NT2/D1 (cell line): ENCODE data around the gene APELA.

Source experiments
- DNase-seq: peaks from one replicate; pipeline ENCODE4 v3.0.0-alpha.2; 2011; ENCODE audit warnings: low read depth, low spot score
- H3K27me3 ChIP-seq: 2 replicates; pipeline ENCODE4 v1.6.0; 2011; ENCODE audit warnings: mild to moderate bottlenecking; ENCODE audit not compliant: insufficient read length, insufficient read depth
- H3K36me3 ChIP-seq: 2 replicates; pipeline ENCODE4 v1.6.1; 2011; ENCODE audit warnings: mild to moderate bottlenecking, low read length, mixed read lengths; ENCODE audit not compliant: insufficient read depth, insufficient read length
- H3K4me1 ChIP-seq: 2 replicates; pipeline ENCODE4 v1.5.1; 2011; ENCODE audit not compliant: insufficient read depth, insufficient read length
- H3K4me3 ChIP-seq: 2 replicates; pipeline ENCODE4 v1.5.1; 2011; ENCODE audit warnings: low read depth; ENCODE audit not compliant: insufficient read length
- H3K9ac ChIP-seq: 2 replicates; pipeline ENCODE4 v1.6.0; 2011; ENCODE audit warnings: low read depth; ENCODE audit not compliant: insufficient read length
- H3K9me3 ChIP-seq: 2 replicates; pipeline ENCODE4 v1.5.1; 2011; ENCODE audit warnings: mild to moderate bottlenecking, low read length; ENCODE audit not compliant: insufficient read depth
- SUZ12 ChIP-seq: IDR thresholded peaks from 2 replicates; pipeline ENCODE4 v1.6.1; 2011; ENCODE audit not compliant: insufficient read length, insufficient read depth; ENCODE audit errors: extremely low read depth
- YY1 ChIP-seq: IDR thresholded peaks from 2 replicates; pipeline ENCODE4 v1.6.1; 2011; ENCODE audit not compliant: insufficient read length, insufficient read depth
- ZNF274 ChIP-seq: IDR thresholded peaks from 2 replicates; pipeline ENCODE4 v1.6.1; 2011; ENCODE audit warnings: mild to moderate bottlenecking, low read depth, low read length

Gene APELA

DNA sequence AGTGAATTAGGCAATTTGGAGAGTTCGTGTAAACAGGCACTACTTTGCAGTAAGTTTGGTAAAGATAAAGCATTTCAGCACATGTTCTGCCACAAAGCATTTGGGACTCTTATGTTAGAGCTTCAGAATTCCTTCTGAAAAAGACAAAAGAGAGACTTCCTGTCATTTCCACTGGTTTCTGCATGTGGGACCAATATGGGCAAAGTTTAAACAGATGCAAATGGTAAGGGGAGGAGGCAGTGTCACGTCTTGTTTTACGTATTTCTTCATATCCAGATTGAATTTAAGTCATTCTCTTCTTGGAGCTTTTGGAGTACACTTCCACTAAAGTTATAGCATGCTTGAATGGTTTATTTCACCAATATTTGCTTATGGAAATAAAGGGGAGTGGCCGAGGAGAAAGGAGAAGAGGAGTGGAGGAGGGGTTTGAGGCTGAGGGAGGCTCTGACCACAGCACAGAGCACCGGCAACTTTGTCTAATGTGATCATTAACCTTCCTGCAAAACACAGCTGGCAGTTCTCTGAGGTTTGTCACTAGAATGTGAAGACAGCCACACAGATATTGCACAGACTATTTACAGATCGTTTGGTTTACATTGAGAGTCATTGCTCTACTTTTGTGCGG is at the start of gene APELA:
Gene APELA, plus strand, starts transcription at position 479 of the 625 bp plus-strand sequence. CDS start 154 bp downstream, outside the sequence.
- Histone ChIP-seq H3K27me3 (no peaks in the 10 kb centered on the region), H3K9ac (peak within 1 kb of the TSS; percentile 72)

DNA sequence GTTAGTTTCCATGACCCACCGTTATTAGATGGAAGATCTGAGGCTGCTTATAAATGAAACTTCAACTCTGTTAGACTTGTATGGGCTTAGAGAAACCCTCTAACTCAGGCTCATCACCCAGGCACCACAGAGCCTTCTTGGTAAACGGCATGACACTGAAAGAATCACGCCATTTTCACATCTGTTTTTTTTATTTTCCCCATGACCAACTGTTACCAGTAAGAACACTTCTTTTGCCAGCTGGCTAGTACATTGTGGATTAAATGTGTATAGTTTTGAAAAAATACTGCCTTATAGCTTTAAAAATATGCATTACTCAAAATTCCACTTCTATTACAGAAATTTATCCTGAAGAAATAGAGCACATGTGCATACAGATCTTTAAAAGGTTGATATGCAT is 48.0 kb upstream of the APELA start:
- Histone ChIP-seq H3K4me1 (no peaks in the 10 kb centered on the region), H3K4me3 (no peak overlapping the region), H3K27me3 (no peaks in the 10 kb centered on the region), H3K36me3 (no peaks in the 10 kb centered on the region), H3K9me3 (no peaks in the 10 kb centered on the region), H3K9ac (no peak overlapping the region)
- no peak for DNase-seq
- TF ChIP-seq SUZ12 (no peak), YY1 (no peak), ZNF274 (no peak)

More for the DNA sequence above, at the start of gene APELA:
- peaks cover 4% of the 10 kb centered on the region for H3K36me3 ChIP-seq
- no peak for DNase-seq
- no peaks in the 10 kb centered on the region for H3K4me1 ChIP-seq
- H3K9me3 ChIP-seq, result no peaks in the 10 kb centered on the region
- TF ChIP-seq ZNF274 (no peak), YY1 (no peak), SUZ12 (no peak)
- H3K4me3 ChIP-seq, result peak within 1 kb of the TSS; percentile 44

GRCh38 chr4:164846566-164846965 is 30.4 kb upstream of the APELA start:
- TF ChIP-seq SUZ12 (no peak), YY1 (no peak), ZNF274 (no peak)
- Histone ChIP-seq H3K27me3 (no peaks in the 10 kb centered on the region), H3K9ac (no peak overlapping the region), H3K4me1 (no peaks in the 10 kb centered on the region), H3K36me3 (no peaks in the 10 kb centered on the region), H3K4me3 (no peak overlapping the region), H3K9me3 (no peaks in the 10 kb centered on the region)
- DNase-seq, result no peak

DNA sequence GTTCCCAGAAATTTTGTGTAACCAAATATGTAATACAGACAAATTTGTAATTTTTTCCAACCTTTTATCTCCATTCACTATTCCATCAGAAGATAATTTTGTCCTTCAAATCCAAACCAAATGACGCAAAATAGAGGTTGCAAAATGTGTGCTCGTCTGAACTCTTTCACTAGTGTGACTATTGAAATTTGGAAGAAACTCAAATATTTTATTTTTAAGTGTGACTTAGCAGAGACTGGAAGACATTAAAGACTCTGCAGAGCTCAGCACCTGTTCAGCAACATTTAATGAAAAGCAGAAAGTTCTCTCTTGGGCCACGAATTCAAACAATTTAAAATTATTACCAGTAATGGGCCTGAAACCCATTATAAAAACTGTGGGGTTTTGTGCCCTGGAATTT is 30.0 kb upstream of the APELA start:
- no peak for DNase-seq
- Histone ChIP-seq H3K36me3 (no peaks in the 10 kb centered on the region), H3K4me1 (no peaks in the 10 kb centered on the region), H3K9me3 (no peaks in the 10 kb centered on the region), H3K9ac (no peak overlapping the region), H3K4me3 (no peak overlapping the region), H3K27me3 (no peaks in the 10 kb centered on the region)
- no peak for TF ChIP-seq SUZ12
- no peak for TF ChIP-seq YY1
- no peak for TF ChIP-seq ZNF274

DNA sequence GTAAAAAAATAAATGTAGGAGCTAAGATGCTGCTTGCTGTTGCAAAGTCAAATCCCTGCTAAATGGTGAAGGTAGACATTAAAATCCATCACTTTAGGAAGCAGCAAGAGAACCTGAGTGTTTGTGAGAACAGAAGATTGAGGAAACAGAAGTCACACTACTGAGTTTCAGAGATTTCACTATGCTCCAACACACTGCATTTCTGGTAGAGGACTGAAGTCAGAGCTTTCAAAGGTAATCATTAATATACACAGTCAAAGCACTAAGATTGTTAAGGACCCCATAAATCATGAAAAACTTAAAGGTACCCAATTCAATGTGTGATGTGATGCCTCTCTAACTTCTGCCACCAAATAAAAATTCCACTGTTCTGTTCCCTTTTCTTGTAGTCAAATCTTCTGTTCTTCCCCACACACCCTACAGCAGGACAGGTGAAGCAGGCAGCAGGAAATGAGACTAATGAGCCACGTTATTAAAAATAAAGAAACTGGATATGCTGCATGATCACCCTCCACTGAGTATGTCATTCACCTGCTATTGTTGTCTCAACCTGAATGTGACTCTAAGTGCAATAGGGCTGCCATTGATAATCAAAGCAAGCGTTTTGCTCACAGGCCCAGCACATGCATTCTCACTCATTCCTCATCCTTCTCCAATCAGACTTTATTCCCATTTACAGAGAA is 28.9 kb upstream of the APELA start:
- Histone ChIP-seq H3K9ac (no peak overlapping the region), H3K9me3 (no peaks in the 10 kb centered on the region), H3K4me1 (no peaks in the 10 kb centered on the region), H3K4me3 (no peak overlapping the region), H3K27me3 (no peaks in the 10 kb centered on the region), H3K36me3 (no peaks in the 10 kb centered on the region)
- no peak for DNase-seq
- TF ChIP-seq SUZ12 (no peak), ZNF274 (no peak), YY1 (no peak)

DNA sequence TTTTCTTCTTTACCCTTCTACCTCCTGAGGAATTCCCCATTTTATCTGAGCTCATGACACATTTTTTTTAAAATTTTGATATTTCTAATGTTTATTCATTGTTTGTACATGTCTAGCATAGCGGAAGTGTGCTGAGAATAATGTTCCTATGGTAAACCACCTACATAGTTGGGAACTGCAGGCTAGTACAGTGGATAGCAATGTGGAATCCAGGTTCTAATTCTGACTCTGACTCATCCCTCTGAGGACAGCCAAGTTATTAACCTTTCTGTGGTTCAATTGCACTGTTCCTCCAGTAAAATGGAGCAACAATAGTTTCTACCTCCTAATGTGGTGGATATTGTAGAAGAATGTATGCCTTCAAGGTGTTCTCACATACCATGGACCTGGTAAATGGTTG is 20.6 kb upstream of the APELA start:
- no peaks in the 10 kb centered on the region for H3K9me3 ChIP-seq
- no peaks in the 10 kb centered on the region for H3K27me3 ChIP-seq
- no peak overlapping the region for H3K9ac ChIP-seq
- H3K4me3 ChIP-seq, result no peak overlapping the region
- DNase-seq, result no peak
- H3K4me1 ChIP-seq, result no peaks in the 10 kb centered on the region
- TF ChIP-seq YY1 (no peak), ZNF274 (no peak), SUZ12 (no peak)
- H3K36me3 ChIP-seq, result no peaks in the 10 kb centered on the region

DNA sequence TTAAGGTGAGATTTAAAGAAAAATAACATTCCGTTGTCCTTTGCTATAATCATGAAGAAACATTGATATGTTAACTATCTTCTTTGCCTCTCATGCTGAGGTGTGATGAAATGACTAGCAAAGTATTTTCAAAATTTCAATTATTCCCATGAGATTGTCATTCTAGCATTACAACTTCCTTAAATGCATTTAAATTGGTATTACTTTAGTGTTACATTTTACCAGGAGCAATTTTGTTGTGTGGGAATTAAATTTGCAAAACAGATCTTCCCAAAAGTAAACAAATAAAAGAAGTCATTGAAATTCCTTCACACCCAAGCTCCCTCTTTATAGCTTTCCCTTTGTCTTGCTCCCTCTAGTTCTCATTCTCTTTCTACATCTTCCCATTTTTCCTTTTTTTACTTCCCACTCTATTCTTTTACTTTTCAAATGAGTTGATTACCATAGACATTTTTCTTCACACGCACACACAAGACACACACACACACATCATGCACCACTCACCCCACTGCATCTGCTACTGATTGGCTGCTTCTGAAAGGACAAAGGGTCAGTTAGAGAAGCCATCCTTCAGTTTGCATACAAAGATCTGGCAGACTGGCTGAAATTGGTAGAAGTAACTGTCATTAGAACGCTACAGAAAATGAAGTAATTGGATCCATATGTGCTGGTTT is 10.0 kb upstream of the APELA start:
- H3K9ac ChIP-seq, result no peak overlapping the region
- no peak for TF ChIP-seq SUZ12
- DNase-seq, result peak; percentile 35

More for the DNA sequence above, 10.0 kb upstream of the APELA start:
- Histone ChIP-seq H3K9me3 (no peaks in the 10 kb centered on the region), H3K27me3 (no peaks in the 10 kb centered on the region), H3K36me3 (no peaks in the 10 kb centered on the region), H3K4me3 (no peak overlapping the region), H3K4me1 (no peaks in the 10 kb centered on the region)
